Cardiac muscle cell (in vitro differentiated cells and primary cell): ENCODE measurements around the gene ERG. TPM values are rescaled to one million over a fixed set of nuclear protein-coding genes. Genes with fewer than 3 reads are reported as not detected.
A peak's percentile ranks its signal among the peaks of the same experiment; 100 is the strongest.

Experiments
- DNase-seq, 2 donors: peaks; one replicate each; pipeline versions ENCODE4 v3.0.0 to v3.0.0-alpha.2; 2010 to 2017; ENCODE audit warnings: low read depth in 1 of 2, low spot score in 1 of 2
- H3K27ac ChIP-seq: fragments of 200-600 bp; sonication (generic); 2 replicates; pipeline ENCODE4 v1.5.1; 2016
- H3K27me3 ChIP-seq: fragments of 200-600 bp; sonication (generic); 2 replicates; pipeline ENCODE4 v1.6.0; 2016; ENCODE audit warnings: control low read depth
- H3K36me3 ChIP-seq: fragments of 200-600 bp; sonication (generic); 2 replicates; pipeline ENCODE4 v1.5.1; 2016; ENCODE audit warnings: control low read depth
- H3K4me1 ChIP-seq: fragments of 200-600 bp; sonication (generic); 2 replicates; pipeline ENCODE4 v1.8.1; 2017; ENCODE audit warnings: low read depth, mild to moderate bottlenecking, mixed run types
- H3K4me3 ChIP-seq: fragments of 200-600 bp; sonication (generic); 2 replicates; pipeline ENCODE4 v1.5.1; 2016; ENCODE audit warnings: mild to moderate bottlenecking
- H3K9me3 ChIP-seq: fragments of 200-600 bp; sonication (generic); 2 replicates; pipeline ENCODE4 v1.5.1; 2017; ENCODE audit warnings: low read depth, mild to moderate bottlenecking, control low read depth
- CTCF ChIP-seq: IDR thresholded peaks from 2 replicates; pipeline ENCODE4 v1.5.1; 2012; ENCODE audit warnings: low read depth, mild to moderate bottlenecking, low read length
- polyA plus RNA-seq: library from polyadenylated mRNA; unstranded; fragments of >200 nt; fragmentation: Nextera tagmentation; extraction: Ambion mirVana; gene quantifications from 2 replicates; pipeline ENCODE4 v1.2.1, GENCODE V29; 2016
- total RNA-seq: library from RNA; depleted of rRNA; stranded (reverse); fragments of >200 nt; gene quantifications from 2 replicates; pipeline ENCODE4 v1.2.3, GENCODE V29; 2016

The ERG gene
- total and polyA plus RNA-seq, 2 experiments from 2014 or later: 1.5 TPM; not detected in 1

- H3K9me3 ChIP-seq: no peaks in the 10 kb centered on the region
- no peaks in the 10 kb centered on the region for H3K36me3 ChIP-seq
- peaks cover 3% of the 10 kb centered on the region for H3K27me3 ChIP-seq
- H3K27ac ChIP-seq: no peak overlapping the region
- TF ChIP-seq CTCF: no peak
- no peaks in the 10 kb centered on the region for H3K4me1 ChIP-seq
- DNase-seq: peak; percentile 10 to 63
- H3K4me3 ChIP-seq: no peak overlapping the region
These were observed 35.6 kb upstream of the ERG start for GRCh38 chr21:38533887-38534286.

GRCh38 chr21:38531591-38531990 lies 33.3 kb upstream of the ERG start:
- no peak for TF ChIP-seq CTCF

GRCh38 chr21:38531039-38531541 lies 32.8 kb upstream of the ERG start:
- Histone ChIP-seq H3K4me3 (no peak overlapping the region), H3K36me3 (no peaks in the 10 kb centered on the region), H3K27ac (no peak overlapping the region), H3K9me3 (no peaks in the 10 kb centered on the region), H3K4me1 (no peaks in the 10 kb centered on the region), H3K27me3 (no peaks in the 10 kb centered on the region)
- no peak for DNase-seq
- no peak for TF ChIP-seq CTCF

More at GRCh38 chr21:38531591-38531990, 33.3 kb upstream of the ERG start:
- no peak overlapping the region for H3K27ac ChIP-seq
- no peak overlapping the region for H3K4me3 ChIP-seq
- H3K9me3 ChIP-seq: no peaks in the 10 kb centered on the region
- H3K36me3 ChIP-seq: no peaks in the 10 kb centered on the region
- H3K27me3 ChIP-seq: peaks cover 3% of the 10 kb centered on the region
- no peaks in the 10 kb centered on the region for H3K4me1 ChIP-seq
- peak in 1 of 2 donors; percentile 7 for DNase-seq

- no peak for DNase-seq
- no peak overlapping the region for H3K4me3 ChIP-seq
- no peaks in the 10 kb centered on the region for H3K9me3 ChIP-seq
- no peaks in the 10 kb centered on the region for H3K36me3 ChIP-seq
- H3K4me1 ChIP-seq: no peaks in the 10 kb centered on the region
- TF ChIP-seq CTCF: no peak
- H3K27ac ChIP-seq: no peak overlapping the region
- no peaks in the 10 kb centered on the region for H3K27me3 ChIP-seq
These were observed 29.5 kb upstream of the ERG start for GRCh38 chr21:38527737-38528136.

- no peak for TF ChIP-seq CTCF
- Histone ChIP-seq H3K4me3 (no peak overlapping the region), H3K36me3 (no peaks in the 10 kb centered on the region)
These were observed 27.2 kb upstream of the ERG start for GRCh38 chr21:38525454-38525853.

More at GRCh38 chr21:38525454-38525853, 27.2 kb upstream of the ERG start:
- DNase-seq: no peak
- Histone ChIP-seq H3K9me3 (no peaks in the 10 kb centered on the region), H3K27ac (no peak overlapping the region), H3K4me1 (no peaks in the 10 kb centered on the region), H3K27me3 (no peaks in the 10 kb centered on the region)
